ENCODE measurements around the gene SLC39A3.

- TF ChIP-seq, protein P1, sequence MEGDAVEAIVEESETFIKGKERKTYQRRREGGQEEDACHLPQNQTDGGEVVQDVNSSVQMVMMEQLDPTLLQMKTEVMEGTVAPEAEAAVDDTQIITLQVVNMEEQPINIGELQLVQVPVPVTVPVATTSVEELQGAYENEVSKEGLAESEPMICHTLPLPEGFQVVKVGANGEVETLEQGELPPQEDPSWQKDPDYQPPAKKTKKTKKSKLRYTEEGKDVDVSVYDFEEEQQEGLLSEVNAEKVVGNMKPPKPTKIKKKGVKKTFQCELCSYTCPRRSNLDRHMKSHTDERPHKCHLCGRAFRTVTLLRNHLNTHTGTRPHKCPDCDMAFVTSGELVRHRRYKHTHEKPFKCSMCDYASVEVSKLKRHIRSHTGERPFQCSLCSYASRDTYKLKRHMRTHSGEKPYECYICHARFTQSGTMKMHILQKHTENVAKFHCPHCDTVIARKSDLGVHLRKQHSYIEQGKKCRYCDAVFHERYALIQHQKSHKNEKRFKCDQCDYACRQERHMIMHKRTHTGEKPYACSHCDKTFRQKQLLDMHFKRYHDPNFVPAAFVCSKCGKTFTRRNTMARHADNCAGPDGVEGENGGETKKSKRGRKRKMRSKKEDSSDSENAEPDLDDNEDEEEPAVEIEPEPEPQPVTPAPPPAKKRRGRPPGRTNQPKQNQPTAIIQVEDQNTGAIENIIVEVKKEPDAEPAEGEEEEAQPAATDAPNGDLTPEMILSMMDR (IDR thresholded peaks at IDR 0.05; ENCODE audit: control extremely low read depth in 1 of 3, insufficient read depth in 1 of 3, low read depth in 1 of 3, low read length in 3 of 3) = no peak
- TF ChIP-seq CREB1 (IDR thresholded peaks at IDR 0.05) (no peak), ATF3 (IDR thresholded peaks at IDR 0.05; ENCODE audit: insufficient read depth, low read depth, low read length) (no peak), ZNF274 (IDR thresholded peaks at IDR 0.05; ENCODE audit: borderline replicate concordance, extremely low read depth, low read length) (no peak), POLR2A (IDR thresholded peaks at IDR 0.05; ENCODE audit: control extremely low read depth in 1 of 2, low read depth in 2 of 2, low read length in 2 of 2) (no peak), KDM5A (IDR thresholded peaks at IDR 0.05; ENCODE audit: low read length) (no peak), KDM1A (IDR thresholded peaks at IDR 0.05; ENCODE audit: borderline replicate concordance, low read length) (no peak)
These were observed 22.3 kb upstream of the SLC39A3 start for GRCh38 chr19:2761876-2762782.

Measured in H1 (cell line).